ENCODE data around the gene TMEM131.

TMEM131 gene

DNA sequence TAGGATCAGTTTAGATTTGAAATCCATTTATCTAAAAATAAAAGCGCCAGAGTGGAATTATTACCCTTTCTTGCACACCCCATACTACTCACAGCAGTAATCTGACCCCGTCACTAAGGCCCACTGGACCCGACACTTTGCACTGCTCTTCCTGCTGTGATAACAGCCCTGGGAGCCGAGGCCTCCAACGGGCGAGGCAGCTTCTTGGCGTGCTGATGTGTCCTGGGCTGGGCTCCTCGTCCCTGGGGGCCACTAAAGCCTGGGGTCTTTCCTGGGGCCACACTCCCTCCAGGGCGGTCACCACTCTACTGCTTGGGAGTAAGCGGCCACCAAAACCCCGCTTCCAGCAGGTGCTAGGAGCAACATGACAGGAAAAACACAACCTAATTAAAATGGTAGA is 220.7 kb downstream of the TMEM131 start:
- Histone ChIP-seq H3K27ac (ENCODE audit: low read depth, low read length) (no peak overlapping the region), H3K4me3 (ENCODE audit: low read depth, low read length) (no peak overlapping the region), H3K36me3 (ENCODE audit: control insufficient read depth, insufficient read depth, low read length) (peaks cover 22% of the 10 kb centered on the region), H3K4me1 (ENCODE audit: control insufficient read depth, insufficient read depth, low read length) (peaks cover 15% of the 10 kb centered on the region), H3K27me3 (ENCODE audit: control insufficient read depth, insufficient read depth, low read length) (peaks cover 2% of the 10 kb centered on the region; the same call in 1 of the 2 replicates), H3K9me3 (ENCODE audit: control insufficient read depth, insufficient read depth, low read depth, low read length) (0 out of 2 replicates have a peak, but pooled peaks cover 4% of the 10 kb centered on the region), H3K9ac (ENCODE audit: low read length) (no peak overlapping the region)

DNA sequence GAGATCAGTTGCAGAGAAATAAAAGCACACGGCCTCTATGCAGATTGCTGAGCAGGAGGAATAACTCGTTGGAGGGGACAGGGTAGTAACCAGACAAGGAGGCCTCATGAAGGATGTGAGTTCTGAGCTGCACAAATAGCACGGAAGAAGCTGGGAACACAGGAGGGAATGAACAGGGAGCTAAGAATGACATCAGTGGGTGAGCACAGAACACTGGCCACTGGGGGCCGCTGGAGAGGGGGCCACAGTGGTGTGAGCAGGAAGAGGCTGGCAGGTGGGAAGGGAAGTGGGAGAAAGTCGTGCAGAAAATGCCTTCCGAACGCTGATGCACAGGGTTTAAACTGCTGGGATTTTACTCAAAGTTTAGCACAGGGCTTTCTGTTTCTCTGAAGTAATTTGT is 221.3 kb downstream of the TMEM131 start:
- H3K9ac ChIP-seq (ENCODE audit: low read length) = no peak overlapping the region
- H3K4me1 ChIP-seq (ENCODE audit: control insufficient read depth, insufficient read depth, low read length) = peaks cover 21% of the 10 kb centered on the region
- no peak overlapping the region for H3K4me3 ChIP-seq (ENCODE audit: low read depth, low read length)
- H3K27ac ChIP-seq (ENCODE audit: low read depth, low read length) = no peak overlapping the region
- peaks cover 6% of the 10 kb centered on the region; the same call in 1 of the 2 replicates for H3K27me3 ChIP-seq (ENCODE audit: control insufficient read depth, insufficient read depth, low read length)
- H3K9me3 ChIP-seq (ENCODE audit: control insufficient read depth, insufficient read depth, low read depth, low read length) = 0 out of 2 replicates have a peak, but pooled peaks cover 4% of the 10 kb centered on the region
- H3K36me3 ChIP-seq (ENCODE audit: control insufficient read depth, insufficient read depth, low read length) = peaks cover 22% of the 10 kb centered on the region

DNA sequence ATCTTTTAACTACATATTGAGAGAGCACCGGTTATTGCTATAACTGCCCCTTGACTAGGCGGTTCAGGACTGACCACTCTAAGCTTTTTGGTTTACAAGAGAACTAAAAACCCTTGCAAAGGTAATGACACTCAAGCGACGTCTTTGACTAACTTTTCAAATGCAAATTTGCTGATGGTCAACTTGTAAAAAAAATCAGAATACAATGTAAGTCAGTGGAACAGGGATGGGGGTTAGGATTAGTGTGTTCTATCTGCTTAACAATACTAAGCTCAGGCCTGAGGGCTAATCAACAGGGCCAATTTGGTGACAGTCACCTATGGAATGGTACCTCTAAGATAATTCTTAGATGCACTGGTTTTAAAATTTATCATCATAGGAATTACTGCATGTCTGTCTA is 225.3 kb downstream of the TMEM131 start:
- Histone ChIP-seq H3K27ac (ENCODE audit: low read depth, low read length) (no peak overlapping the region), H3K4me1 (ENCODE audit: control insufficient read depth, insufficient read depth, low read length) (peaks cover 23% of the 10 kb centered on the region), H3K9me3 (ENCODE audit: control insufficient read depth, insufficient read depth, low read depth, low read length) (no peaks in the 10 kb centered on the region), H3K27me3 (ENCODE audit: control insufficient read depth, insufficient read depth, low read length) (peaks cover 6% of the 10 kb centered on the region; the same call in 1 of the 2 replicates), H3K9ac (ENCODE audit: low read length) (no peak overlapping the region), H3K4me3 (ENCODE audit: low read depth, low read length) (no peak overlapping the region), H3K36me3 (ENCODE audit: control insufficient read depth, insufficient read depth, low read length) (peaks cover 31% of the 10 kb centered on the region)

DNA sequence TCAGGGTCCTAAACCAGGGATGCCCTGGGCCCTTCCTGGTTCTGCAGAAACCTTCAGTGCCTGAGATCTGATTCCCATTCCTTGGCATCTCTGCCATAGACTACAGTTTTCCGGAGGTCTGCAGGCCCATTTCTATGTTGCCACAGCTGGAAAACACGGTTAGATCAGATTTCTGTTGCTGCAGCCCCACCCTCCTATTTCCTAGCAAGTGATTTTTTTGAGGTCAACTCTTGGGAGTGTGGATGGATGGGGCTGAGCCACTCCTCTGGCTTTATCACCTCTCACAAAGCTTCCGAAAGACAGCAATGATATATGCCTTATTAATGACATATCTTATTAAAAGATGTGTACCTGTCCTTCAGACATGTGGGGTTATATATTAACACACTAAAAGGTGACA is 226.0 kb downstream of the TMEM131 start:
- no peak overlapping the region for H3K9ac ChIP-seq (ENCODE audit: low read length)
- H3K4me3 ChIP-seq (ENCODE audit: low read depth, low read length) = no peak overlapping the region
- no peaks in the 10 kb centered on the region for H3K9me3 ChIP-seq (ENCODE audit: control insufficient read depth, insufficient read depth, low read depth, low read length)
- no peak overlapping the region for H3K27ac ChIP-seq (ENCODE audit: low read depth, low read length)
- peaks cover 23% of the 10 kb centered on the region for H3K4me1 ChIP-seq (ENCODE audit: control insufficient read depth, insufficient read depth, low read length)
- peaks cover 34% of the 10 kb centered on the region for H3K36me3 ChIP-seq (ENCODE audit: control insufficient read depth, insufficient read depth, low read length)
- peaks cover 6% of the 10 kb centered on the region; the same call in 1 of the 2 replicates for H3K27me3 ChIP-seq (ENCODE audit: control insufficient read depth, insufficient read depth, low read length)

DNA sequence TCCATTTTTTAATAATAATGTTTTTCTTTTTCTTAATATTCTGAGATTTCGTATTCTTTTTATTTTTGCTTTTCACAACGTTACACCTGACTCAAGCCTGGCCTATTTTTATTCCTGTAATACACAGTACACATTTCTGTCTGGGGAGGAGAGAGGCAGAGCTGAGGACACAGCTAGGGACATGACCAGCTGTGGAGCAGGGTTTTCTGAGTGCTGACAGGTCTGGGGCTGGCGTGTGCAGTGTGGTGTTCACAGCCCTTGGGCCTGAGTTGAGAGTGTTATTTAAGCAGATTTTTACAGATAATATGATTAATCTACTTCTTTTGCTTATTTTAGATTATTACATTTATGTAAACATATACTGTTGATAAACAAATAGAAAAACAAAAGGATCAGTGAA is 226.4 kb downstream of the TMEM131 start:
- Histone ChIP-seq H3K4me1 (ENCODE audit: control insufficient read depth, insufficient read depth, low read length) (peaks cover 23% of the 10 kb centered on the region), H3K9me3 (ENCODE audit: control insufficient read depth, insufficient read depth, low read depth, low read length) (no peaks in the 10 kb centered on the region), H3K27ac (ENCODE audit: low read depth, low read length) (no peak overlapping the region), H3K9ac (ENCODE audit: low read length) (no peak overlapping the region), H3K27me3 (ENCODE audit: control insufficient read depth, insufficient read depth, low read length) (peaks cover 6% of the 10 kb centered on the region; the same call in 1 of the 2 replicates), H3K4me3 (ENCODE audit: low read depth, low read length) (no peak overlapping the region), H3K36me3 (ENCODE audit: control insufficient read depth, insufficient read depth, low read length) (peaks cover 37% of the 10 kb centered on the region)

DNA sequence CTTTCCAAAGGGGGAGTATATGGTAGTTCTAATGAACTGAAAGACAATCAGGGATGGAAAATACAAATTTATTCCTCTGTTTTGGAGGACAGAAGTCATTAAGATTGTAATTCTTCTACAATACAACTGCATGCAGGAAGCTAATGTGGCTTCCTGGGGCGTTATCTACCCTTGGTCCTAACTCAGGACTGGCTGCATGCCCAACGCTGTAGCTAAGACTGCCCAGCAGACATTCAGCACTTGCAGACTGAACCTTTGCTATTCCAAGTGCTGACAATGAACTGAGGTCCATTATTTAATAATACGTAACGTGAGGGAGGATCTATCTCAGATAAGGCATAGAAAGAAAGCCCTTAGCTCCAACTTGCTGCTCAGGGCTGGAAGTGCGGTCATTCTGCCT is 229.2 kb downstream of the TMEM131 start:
- H3K27me3 ChIP-seq (ENCODE audit: control insufficient read depth, insufficient read depth, low read length) = peaks cover 6% of the 10 kb centered on the region; the same call in 1 of the 2 replicates
- H3K9ac ChIP-seq (ENCODE audit: low read length) = no peak overlapping the region
- no peak overlapping the region for H3K27ac ChIP-seq (ENCODE audit: low read depth, low read length)
- H3K36me3 ChIP-seq (ENCODE audit: control insufficient read depth, insufficient read depth, low read length) = peaks cover 42% of the 10 kb centered on the region
- H3K4me1 ChIP-seq (ENCODE audit: control insufficient read depth, insufficient read depth, low read length) = peaks cover 31% of the 10 kb centered on the region
- H3K4me3 ChIP-seq (ENCODE audit: low read depth, low read length) = no peak overlapping the region
- H3K9me3 ChIP-seq (ENCODE audit: control insufficient read depth, insufficient read depth, low read depth, low read length) = no peaks in the 10 kb centered on the region

DNA sequence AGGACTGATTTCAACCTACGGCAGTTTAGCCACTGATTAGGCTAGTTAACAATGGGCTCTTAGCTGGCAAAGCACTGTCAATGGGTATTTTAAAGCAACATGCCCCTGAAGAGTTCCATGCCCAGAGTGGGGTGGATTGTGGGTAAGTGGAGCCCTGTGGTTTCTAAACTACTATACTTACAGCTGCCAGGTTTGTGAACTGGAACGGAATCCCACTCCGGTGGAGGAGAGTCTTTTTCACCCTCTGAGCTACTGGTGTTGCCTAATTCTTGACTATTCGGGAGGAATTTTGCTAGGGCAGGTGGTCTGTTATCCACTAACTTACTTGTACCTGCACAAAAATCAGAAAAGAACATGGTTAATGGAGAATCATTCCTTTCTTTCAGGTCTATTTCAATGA is 229.8 kb downstream of the TMEM131 start:
- no peak overlapping the region for H3K9ac ChIP-seq (ENCODE audit: low read length)
- peaks cover 6% of the 10 kb centered on the region; the same call in 1 of the 2 replicates for H3K27me3 ChIP-seq (ENCODE audit: control insufficient read depth, insufficient read depth, low read length)
- H3K4me3 ChIP-seq (ENCODE audit: low read depth, low read length) = no peak overlapping the region
- H3K9me3 ChIP-seq (ENCODE audit: control insufficient read depth, insufficient read depth, low read depth, low read length) = no peaks in the 10 kb centered on the region
- no peak overlapping the region for H3K27ac ChIP-seq (ENCODE audit: low read depth, low read length)
- H3K36me3 ChIP-seq (ENCODE audit: control insufficient read depth, insufficient read depth, low read length) = peaks cover 48% of the 10 kb centered on the region
- H3K4me1 ChIP-seq (ENCODE audit: control insufficient read depth, insufficient read depth, low read length) = peaks cover 30% of the 10 kb centered on the region

DNA sequence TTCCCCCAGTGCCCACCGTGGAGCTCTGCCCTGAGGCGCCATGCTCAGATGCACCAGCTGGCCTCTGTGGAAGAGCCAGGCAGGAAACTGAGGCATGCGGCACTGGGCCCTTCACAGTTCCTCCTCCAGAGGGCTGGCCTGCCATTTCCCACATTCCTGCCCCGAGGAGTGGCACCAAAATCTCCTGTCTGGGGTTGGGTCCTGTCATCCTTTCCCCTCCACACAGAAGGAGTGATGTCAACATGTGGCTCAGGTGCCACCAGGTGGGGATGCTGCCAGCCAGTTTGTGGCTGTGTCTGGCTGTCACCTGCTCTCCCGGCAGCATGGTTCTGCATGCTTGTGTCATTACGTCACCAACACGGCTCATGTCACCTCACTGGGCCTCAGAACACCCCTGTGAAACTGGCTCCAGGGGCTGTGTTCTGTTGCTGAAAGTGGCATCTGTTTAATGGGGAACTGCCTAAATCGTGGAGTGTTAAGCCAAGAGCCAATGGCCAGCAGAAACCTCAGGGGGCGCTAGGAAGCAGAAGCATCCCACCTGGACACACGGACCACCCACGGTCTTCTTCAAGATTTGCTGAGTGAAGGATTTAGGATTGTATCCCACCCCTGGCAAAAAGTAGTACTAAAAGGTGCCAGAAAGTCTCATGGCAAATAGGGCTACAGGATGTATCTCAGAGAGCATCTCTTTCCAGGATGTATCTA is 231.0 kb downstream of the TMEM131 start:
- Histone ChIP-seq H3K36me3 (ENCODE audit: control insufficient read depth, insufficient read depth, low read length) (peaks cover 58% of the 10 kb centered on the region), H3K27me3 (ENCODE audit: control insufficient read depth, insufficient read depth, low read length) (peaks cover under 1% of the 10 kb centered on the region; the same call in 1 of the 2 replicates), H3K9ac (ENCODE audit: low read length) (no peak overlapping the region), H3K27ac (ENCODE audit: low read depth, low read length) (no peak overlapping the region), H3K4me3 (ENCODE audit: low read depth, low read length) (no peak overlapping the region), H3K9me3 (ENCODE audit: control insufficient read depth, insufficient read depth, low read depth, low read length) (no peaks in the 10 kb centered on the region), H3K4me1 (ENCODE audit: control insufficient read depth, insufficient read depth, low read length) (peaks cover 19% of the 10 kb centered on the region)

DNA sequence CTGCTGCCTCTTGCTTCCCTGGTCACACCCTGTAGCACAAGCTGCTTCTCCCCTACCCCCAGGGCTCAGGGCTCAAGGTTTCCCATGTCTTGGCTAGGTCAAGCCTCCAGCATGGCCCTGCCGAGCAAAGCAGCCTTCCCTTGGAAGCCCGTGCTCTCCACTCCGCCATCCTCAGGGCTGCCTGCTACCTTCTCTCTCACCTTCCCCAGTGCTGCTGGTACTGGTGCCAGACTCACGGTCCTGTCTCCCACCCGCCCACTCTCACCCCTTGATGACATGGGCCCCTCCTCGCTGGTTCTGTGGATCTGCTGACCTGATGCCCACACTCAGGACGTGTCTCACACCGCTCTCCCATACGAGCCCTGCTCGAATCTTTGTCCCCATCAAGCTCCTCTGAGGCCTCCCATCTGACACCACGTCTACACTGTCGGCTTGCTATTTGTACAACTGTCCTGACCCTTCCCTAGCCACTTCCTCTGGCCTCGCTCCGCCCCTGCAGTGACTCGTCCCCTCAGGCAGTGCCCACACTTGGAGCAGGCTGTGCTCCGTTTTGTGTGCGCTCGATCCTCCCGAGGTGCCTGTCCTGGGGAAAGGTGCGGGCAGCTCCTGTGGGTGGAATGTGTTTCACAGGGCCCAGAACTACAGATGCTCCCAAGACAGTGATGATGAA is 232.4 kb downstream of the TMEM131 start:
- no peaks in the 10 kb centered on the region for H3K27me3 ChIP-seq (ENCODE audit: control insufficient read depth, insufficient read depth, low read length)
- no peak overlapping the region for H3K4me3 ChIP-seq (ENCODE audit: low read depth, low read length)
- H3K4me1 ChIP-seq (ENCODE audit: control insufficient read depth, insufficient read depth, low read length) = peaks cover 14% of the 10 kb centered on the region
- H3K9me3 ChIP-seq (ENCODE audit: control insufficient read depth, insufficient read depth, low read depth, low read length) = no peaks in the 10 kb centered on the region
- H3K27ac ChIP-seq (ENCODE audit: low read depth, low read length) = no peak overlapping the region
- peaks cover 71% of the 10 kb centered on the region for H3K36me3 ChIP-seq (ENCODE audit: control insufficient read depth, insufficient read depth, low read length)
- H3K9ac ChIP-seq (ENCODE audit: low read length) = no peak overlapping the region

DNA sequence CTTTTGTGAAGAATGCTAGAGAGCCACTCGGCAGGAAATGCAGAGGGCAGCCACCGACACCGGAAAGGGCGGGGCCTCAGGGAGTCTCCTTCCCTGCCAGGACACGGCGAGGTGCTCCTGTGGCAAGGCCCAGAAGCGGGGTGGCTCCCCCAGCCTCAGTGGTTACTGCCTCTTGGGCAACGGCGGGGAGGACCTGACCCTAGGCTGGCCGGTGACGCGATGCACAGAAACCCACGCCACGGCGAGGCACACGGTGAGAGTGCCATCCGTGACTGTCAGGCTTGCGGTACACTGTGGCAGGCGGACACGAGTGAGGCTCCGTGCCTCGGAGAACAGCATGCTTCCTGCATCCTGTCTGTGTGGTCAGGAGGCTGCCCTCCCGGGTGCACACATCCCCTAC is 234.6 kb downstream of the TMEM131 start:
- H3K27me3 ChIP-seq (ENCODE audit: control insufficient read depth, insufficient read depth, low read length) = no peaks in the 10 kb centered on the region
- H3K27ac ChIP-seq (ENCODE audit: low read depth, low read length) = no peak overlapping the region
- H3K4me1 ChIP-seq (ENCODE audit: control insufficient read depth, insufficient read depth, low read length) = peaks cover 14% of the 10 kb centered on the region
- H3K36me3 ChIP-seq (ENCODE audit: control insufficient read depth, insufficient read depth, low read length) = peaks cover 83% of the 10 kb centered on the region
- H3K4me3 ChIP-seq (ENCODE audit: low read depth, low read length) = no peak overlapping the region
- H3K9ac ChIP-seq (ENCODE audit: low read length) = no peak overlapping the region
- H3K9me3 ChIP-seq (ENCODE audit: control insufficient read depth, insufficient read depth, low read depth, low read length) = no peaks in the 10 kb centered on the region

DNA sequence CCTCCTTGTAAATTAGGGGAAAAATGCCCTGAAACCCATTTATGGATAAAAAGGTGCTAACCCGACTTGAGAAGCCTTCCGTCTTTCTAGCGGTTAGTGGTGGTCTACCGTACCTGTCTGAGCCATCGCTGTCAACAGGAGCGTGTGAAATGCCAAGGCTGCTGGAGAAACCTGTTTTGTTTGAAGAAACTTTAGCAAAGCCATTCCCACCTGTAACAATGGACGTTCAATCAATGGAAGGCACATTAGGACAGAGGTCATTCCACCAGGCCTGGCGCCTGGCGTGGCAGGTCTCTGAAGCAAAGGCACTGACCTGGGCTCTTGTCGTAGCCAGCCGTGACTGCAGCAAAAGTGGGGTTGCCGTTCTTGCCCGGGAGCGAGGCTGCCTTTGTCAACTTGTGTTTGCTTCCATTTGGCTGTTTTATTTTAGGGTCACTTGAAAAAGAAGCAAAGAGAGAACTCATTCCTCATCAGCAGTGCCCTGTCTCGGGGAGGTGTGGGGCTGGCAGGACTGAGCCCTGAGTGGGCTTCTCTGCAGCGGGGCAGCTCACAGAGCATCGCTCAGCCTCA is 235.2 kb downstream of the TMEM131 start:
- H3K4me3 ChIP-seq (ENCODE audit: low read depth, low read length) = no peak overlapping the region
- peaks cover 83% of the 10 kb centered on the region for H3K36me3 ChIP-seq (ENCODE audit: control insufficient read depth, insufficient read depth, low read length)
- H3K9ac ChIP-seq (ENCODE audit: low read length) = no peak overlapping the region
- H3K27me3 ChIP-seq (ENCODE audit: control insufficient read depth, insufficient read depth, low read length) = no peaks in the 10 kb centered on the region
- peaks cover 14% of the 10 kb centered on the region for H3K4me1 ChIP-seq (ENCODE audit: control insufficient read depth, insufficient read depth, low read length)
- no peak overlapping the region for H3K27ac ChIP-seq (ENCODE audit: low read depth, low read length)
- no peaks in the 10 kb centered on the region for H3K9me3 ChIP-seq (ENCODE audit: control insufficient read depth, insufficient read depth, low read depth, low read length)

Data from HUES6 (cell line).